Fibroblast of the aortic adventitia (primary cell): ENCODE results near the gene SLC6A18. TPM values are rescaled to one million over a fixed set of nuclear protein-coding genes. Genes with fewer than 3 reads are reported as not detected.

ENCODE experiments used
- DNase-seq: peaks from one replicate; pipeline ENCODE4 v3.0.0-alpha.2; 2010; ENCODE audit warnings: low read depth
- H3K4me3 ChIP-seq: 2 replicates; pipeline ENCODE4 v1.5.1; 2011; ENCODE audit warnings: low read depth, mild to moderate bottlenecking, control low read depth, low read length, moderate library complexity
- total RNA-seq: library from RNA; depleted of rRNA; stranded (reverse); fragments of >200 nt; gene quantifications from 2 replicates; pipeline ENCODE4 v1.2.3, GENCODE V29; 2012; ENCODE audit warnings: low replicate concordance
- TF ChIP-seq, protein P1 (sequence below): IDR thresholded peaks from 2 replicates; pipeline ENCODE4 v1.5.1; 2011; ENCODE audit warnings: mild to moderate bottlenecking, low read length, control low read depth, inconsistent platforms; ENCODE audit not compliant: insufficient read depth

Gene SLC6A18
- total RNA-seq, 1 donor, result not detected

DNA sequence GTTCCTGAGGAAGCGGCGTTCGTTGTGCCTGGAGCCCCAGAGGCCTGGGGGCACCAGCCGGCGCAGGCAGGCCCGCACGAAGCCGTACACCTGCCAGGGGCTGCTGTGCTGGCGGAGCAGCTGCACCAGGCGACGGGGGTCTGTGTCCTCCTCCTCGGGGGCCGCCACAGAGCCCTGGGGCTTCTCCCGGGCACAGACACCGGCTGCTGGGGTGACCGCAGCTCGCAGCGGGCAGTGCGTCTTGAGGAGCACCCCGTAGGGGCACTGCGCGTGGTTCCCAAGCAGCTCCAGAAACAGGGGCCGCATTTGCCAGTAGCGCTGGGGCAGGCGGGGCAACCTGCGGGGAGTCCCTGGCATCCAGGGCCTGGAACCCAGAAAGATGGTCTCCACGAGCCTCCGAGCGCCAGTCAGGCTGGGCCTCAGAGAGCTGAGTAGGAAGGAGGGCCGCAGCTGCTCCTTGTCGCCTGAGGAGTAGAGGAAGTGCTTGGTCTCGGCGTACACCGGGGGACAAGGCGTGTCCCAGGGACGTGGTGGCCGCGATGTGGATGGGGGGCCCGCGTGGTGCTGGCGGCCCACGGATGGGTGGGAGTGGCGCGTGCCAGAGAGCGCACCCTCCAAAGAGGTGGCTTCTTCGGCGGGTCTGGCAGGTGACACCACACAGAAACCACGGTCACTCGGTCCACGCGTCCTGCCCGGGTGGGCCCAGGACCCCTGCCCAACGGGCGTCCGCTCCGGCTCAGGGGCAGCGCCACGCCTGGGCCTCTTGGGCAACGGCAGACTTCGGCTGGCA lies 68.4 kb downstream of the SLC6A18 start:
- DNase-seq, result no peak
- no peak overlapping the region for H3K4me3 ChIP-seq
- TF ChIP-seq, protein P1, sequence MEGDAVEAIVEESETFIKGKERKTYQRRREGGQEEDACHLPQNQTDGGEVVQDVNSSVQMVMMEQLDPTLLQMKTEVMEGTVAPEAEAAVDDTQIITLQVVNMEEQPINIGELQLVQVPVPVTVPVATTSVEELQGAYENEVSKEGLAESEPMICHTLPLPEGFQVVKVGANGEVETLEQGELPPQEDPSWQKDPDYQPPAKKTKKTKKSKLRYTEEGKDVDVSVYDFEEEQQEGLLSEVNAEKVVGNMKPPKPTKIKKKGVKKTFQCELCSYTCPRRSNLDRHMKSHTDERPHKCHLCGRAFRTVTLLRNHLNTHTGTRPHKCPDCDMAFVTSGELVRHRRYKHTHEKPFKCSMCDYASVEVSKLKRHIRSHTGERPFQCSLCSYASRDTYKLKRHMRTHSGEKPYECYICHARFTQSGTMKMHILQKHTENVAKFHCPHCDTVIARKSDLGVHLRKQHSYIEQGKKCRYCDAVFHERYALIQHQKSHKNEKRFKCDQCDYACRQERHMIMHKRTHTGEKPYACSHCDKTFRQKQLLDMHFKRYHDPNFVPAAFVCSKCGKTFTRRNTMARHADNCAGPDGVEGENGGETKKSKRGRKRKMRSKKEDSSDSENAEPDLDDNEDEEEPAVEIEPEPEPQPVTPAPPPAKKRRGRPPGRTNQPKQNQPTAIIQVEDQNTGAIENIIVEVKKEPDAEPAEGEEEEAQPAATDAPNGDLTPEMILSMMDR, result no peak

DNA sequence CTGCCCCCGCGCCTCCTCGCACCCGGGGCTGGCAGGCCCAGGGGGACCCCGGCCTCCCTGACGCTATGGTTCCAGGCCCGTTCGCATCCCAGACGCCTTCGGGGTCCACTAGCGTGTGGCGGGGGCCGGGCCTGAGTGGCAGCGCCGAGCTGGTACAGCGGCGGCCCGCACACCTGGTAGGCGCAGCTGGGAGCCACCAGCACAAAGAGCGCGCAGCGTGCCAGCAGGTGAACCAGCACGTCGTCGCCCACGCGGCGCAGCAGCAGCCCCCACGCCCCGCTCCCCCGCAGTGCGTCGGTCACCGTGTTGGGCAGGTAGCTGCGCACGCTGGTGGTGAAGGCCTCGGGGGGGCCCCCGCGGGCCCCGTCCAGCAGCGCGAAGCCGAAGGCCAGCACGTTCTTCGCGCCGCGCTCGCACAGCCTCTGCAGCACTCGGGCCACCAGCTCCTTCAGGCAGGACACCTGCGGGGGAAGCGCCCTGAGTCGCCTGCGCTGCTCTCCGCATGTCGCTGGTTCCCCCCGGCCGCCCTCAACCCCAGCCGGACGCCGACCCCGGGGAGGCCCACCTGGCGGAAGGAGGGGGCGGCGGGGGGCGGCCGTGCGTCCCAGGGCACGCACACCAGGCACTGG lies 69.1 kb downstream of the SLC6A18 start:
- TF ChIP-seq, protein P1, result no peak
- no peak overlapping the region for H3K4me3 ChIP-seq
- no peak for DNase-seq

DNA sequence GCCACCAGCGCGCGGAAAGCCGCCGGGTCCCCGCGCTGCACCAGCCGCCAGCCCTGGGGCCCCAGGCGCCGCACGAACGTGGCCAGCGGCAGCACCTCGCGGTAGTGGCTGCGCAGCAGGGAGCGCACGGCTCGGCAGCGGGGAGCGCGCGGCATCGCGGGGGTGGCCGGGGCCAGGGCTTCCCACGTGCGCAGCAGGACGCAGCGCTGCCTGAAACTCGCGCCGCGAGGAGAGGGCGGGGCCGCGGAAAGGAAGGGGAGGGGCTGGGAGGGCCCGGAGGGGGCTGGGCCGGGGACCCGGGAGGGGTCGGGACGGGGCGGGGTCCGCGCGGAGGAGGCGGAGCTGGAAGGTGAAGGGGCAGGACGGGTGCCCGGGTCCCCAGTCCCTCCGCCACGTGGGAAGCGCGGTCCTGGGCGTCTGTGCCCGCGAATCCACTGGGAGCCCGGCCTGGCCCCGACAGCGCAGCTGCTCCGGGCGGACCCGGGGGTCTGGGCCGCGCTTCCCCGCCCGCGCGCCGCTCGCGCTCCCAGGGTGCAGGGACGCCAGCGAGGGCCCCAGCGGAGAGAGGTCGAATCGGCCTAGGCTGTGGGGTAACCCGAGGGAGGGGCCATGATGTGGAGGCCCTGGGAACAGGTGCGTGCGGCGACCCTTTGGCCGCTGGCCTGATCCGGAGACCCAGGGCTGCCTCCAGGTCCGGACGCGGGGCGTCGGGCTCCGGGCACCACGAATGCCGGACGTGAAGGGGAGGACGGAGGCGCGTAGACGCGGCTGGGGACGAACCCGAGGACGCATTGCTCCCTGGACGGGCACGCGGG lies 69.9 kb downstream of the SLC6A18 start, which contains the start of gene TERT:
TERT (minus strand) TSS at position 234 of the 815 bp plus-strand sequence; CDS start at position 155, 79 bp downstream.
- TF ChIP-seq, protein P1, result no peak
- no peak within 1 kb of the TSS for H3K4me3 ChIP-seq
- DNase-seq, result no peak

DNA sequence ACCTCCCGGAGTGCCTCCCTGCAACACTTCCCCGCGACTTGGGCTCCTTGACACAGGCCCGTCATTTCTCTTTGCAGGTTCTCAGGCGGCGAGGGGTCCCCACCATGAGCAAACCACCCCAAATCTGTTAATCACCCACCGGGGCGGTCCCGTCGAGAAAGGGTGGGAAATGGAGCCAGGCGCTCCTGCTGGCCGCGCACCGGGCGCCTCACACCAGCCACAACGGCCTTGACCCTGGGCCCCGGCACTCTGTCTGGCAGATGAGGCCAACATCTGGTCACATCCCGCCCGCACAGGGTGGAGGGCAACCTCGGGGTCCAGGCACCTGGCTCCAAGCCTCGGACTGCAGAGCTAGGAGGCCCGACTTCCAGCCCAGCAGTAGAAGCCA lies 70.5 kb downstream of the SLC6A18 start:
- H3K4me3 ChIP-seq, result no peak overlapping the region
- TF ChIP-seq, protein P1, result no peak
- no peak for DNase-seq

Other genes with a start within 250 kb of the SLC6A18 start
- gene NKD2, start 216.6 kb upstream of the SLC6A18 start, total RNA-seq, result 0.81 TPM in 1 of 2 replicates, not detected in the other
- gene SLC12A7, start 113.3 kb upstream of the SLC6A18 start, total RNA-seq, result 3.4 and 9.8 TPM in 2 replicates
- not detected in 2 replicates for gene SLC6A19, start 23.8 kb upstream of the SLC6A18 start, total RNA-seq
- not detected in 2 replicates for gene TERT, start 69.7 kb downstream of the SLC6A18 start, total RNA-seq
- gene CLPTM1L, start 119.7 kb downstream of the SLC6A18 start, total RNA-seq, result 60.8 and 108 TPM in 2 replicates
- gene SLC6A3, start 220.1 kb downstream of the SLC6A18 start, total RNA-seq, result not detected in 2 replicates